Measurements from ENCODE around the gene SLC35F5. TPM values are rescaled to one million over a fixed set of nuclear protein-coding genes. Genes with fewer than 3 reads are reported as not detected.
A peak's percentile ranks its signal among the peaks of the same experiment; 100 is the strongest.

Gene SLC35F5
- polyA plus RNA-seq, 4 donors: 12.7 to 86.0 (median 19.7) TPM

DNA sequence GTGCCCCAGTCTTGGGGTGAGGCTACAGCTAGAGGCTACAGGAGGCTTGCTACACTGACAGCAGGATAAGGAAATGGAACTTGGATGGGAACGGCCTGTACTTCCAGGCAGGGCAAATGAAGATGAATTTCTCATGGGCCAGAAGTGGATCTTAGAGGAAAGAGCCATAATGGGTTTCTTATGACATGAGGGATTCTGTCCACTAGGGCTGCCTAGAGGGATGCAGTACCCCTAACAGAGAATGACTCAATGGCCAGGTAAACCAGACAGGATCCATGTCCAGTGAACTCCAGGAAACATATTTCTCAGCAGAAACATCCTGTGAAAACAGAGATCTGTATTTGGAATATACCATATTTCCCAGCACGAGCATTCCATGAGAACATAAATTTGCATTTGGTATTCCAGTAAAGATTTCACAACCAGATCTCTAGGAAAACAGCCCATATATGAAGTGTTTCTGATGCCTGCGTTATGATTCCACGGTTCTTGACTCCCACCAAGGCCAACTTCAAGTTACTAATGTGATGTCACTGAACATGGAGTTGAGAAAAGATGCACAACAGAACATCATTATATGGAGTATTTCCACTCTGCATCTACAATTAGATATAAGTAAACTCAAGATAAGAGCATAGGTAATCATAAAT is 11.5 kb upstream of the SLC35F5 start:
- FAIRE-seq (no peak), DNase-seq (no peak)
- 86 to 94% (median 89%) methylated on average over 4 of the region's 4 CpGs for WGBS, 3 donors
- Histone ChIP-seq H3K9me3 (ENCODE audit: control insufficient read depth in 2 of 2, insufficient read depth in 1 of 2, low read depth in 1 of 2, low read length in 1 of 2) (peaks cover 0 to 13% of the 10 kb centered on the region in 2 donors), H3K27me3 (ENCODE audit: control insufficient read depth in 3 of 3, insufficient read depth in 3 of 3, low read length in 3 of 3) (no peaks in the 10 kb centered on the region), H3K4me3 (ENCODE audit: low read depth in 1 of 3, low read length in 3 of 3) (no peak overlapping the region), H3K4me1 (ENCODE audit: control insufficient read depth in 3 of 3, insufficient read depth in 2 of 3, low read depth in 1 of 3, low read length in 2 of 3) (no peaks in the 10 kb centered on the region), H3K36me3 (ENCODE audit: control insufficient read depth in 3 of 3, insufficient read depth in 2 of 3, low read depth in 1 of 3, low read length in 3 of 3) (no peaks in the 10 kb centered on the region), H3K27ac (ENCODE audit: low read depth in 1 of 3, low read length in 2 of 3) (no peak overlapping the region)

DNA sequence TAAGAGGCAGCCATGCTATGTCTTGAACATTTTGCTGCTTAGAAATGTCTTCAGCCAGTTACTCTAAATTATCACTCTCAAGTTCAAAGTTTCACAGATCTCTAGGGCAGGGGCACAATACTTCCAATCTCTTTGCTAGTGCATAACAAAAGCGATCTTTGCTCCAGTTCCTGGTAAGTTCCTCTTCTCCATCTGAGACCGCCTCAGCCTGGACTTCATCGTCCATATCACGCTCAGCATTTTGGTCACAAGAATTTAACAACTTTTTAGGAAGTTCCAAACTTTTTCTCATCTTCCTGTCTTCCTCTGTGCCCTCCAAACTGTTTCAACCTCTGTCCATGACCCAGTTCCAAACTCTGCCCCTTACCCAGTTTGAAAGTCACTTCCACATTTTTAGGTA is 8.8 kb upstream of the SLC35F5 start:
- FAIRE-seq (no peak), DNase-seq (no peak)
- H3K9me3 ChIP-seq (ENCODE audit: control insufficient read depth in 2 of 2, insufficient read depth in 1 of 2, low read depth in 1 of 2, low read length in 1 of 2): peaks cover 0 to 13% of the 10 kb centered on the region in 2 donors
- H3K36me3 ChIP-seq (ENCODE audit: control insufficient read depth in 3 of 3, insufficient read depth in 2 of 3, low read depth in 1 of 3, low read length in 3 of 3): no peaks in the 10 kb centered on the region
- H3K27ac ChIP-seq (ENCODE audit: low read depth in 1 of 3, low read length in 2 of 3): no peak overlapping the region
- 87 to 97% (median 93%) methylated on average over 4 of the region's 4 CpGs for WGBS, 3 donors
- H3K4me3 ChIP-seq (ENCODE audit: low read depth in 1 of 3, low read length in 3 of 3): no peak overlapping the region
- H3K4me1 ChIP-seq (ENCODE audit: control insufficient read depth in 3 of 3, insufficient read depth in 2 of 3, low read depth in 1 of 3, low read length in 2 of 3): no peaks in the 10 kb centered on the region
- H3K27me3 ChIP-seq (ENCODE audit: control insufficient read depth in 3 of 3, insufficient read depth in 3 of 3, low read length in 3 of 3): no peaks in the 10 kb centered on the region

DNA sequence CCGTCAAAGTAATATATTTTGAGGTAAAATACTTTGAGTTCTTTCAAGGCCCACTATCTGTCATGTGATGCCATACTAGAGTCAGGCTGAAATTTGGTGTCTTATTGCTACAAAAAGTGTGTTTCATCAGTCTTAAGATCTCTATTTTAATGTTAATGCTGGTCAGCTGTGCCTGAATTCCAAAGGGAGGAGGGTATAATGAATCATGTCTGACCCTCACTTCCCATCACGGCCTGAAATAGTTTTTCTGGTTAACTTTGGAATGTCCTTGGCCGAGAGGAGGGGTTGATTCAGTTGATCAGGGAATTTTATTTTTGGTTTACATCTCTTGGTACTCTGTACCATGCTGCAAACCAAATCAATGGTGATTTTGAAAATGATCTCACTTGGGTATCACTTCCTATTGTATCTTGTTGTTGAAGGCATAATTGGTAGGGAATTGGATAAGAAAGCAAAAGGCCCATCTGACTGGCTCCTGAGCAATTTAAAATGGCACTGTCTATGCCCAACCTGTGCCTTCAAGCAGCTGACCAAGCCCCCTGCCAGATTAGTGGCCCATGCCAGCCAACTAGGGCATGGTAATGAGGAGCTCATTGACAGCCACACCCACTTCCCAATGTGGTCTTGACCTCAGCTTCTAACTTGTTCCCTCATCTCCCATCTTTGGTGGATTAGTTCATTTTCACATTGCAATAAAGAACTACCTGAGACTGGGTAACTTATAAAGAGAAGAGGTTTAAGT is 6.1 kb upstream of the SLC35F5 start:
- 82 to 94% (median 90%) methylated on average over 3 of the region's 3 CpGs for WGBS, 3 donors

DNA sequence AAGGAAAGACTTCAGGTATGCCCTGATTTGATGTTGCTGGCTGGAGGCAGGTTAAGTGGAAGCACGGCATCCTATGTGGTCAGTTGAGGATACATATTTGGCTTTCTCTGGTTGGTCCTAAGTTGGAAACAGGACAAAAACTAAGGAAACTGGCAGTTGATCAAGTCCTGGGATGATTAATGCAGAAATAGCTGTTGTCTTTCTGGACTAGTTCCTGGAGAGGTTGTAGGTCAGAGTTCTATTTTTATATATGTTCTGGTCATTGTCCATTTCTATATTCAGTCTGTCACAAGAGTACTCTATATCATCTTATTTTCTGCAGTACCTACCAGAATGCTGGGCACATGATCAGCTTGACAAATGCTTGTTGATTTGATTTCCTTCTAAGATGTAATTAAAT is 4.0 kb upstream of the SLC35F5 start:
- FAIRE-seq (no peak), DNase-seq (no peak)
- H3K4me1 ChIP-seq (ENCODE audit: control insufficient read depth in 3 of 3, insufficient read depth in 2 of 3, low read depth in 1 of 3, low read length in 2 of 3): peaks cover 0 to 4% (median 0%) of the 10 kb centered on the region in 3 donors
- 66 to 80% (median 77%) methylated on average over 1 of the region's 1 CpG for WGBS, 3 donors
- H3K36me3 ChIP-seq (ENCODE audit: control insufficient read depth in 3 of 3, insufficient read depth in 2 of 3, low read depth in 1 of 3, low read length in 3 of 3): no peaks in the 10 kb centered on the region
- H3K27me3 ChIP-seq (ENCODE audit: control insufficient read depth in 3 of 3, insufficient read depth in 3 of 3, low read length in 3 of 3): no peaks in the 10 kb centered on the region
- no peak overlapping the region for H3K27ac ChIP-seq (ENCODE audit: low read depth in 1 of 3, low read length in 2 of 3)
- no peak overlapping the region for H3K4me3 ChIP-seq (ENCODE audit: low read depth in 1 of 3, low read length in 3 of 3)
- H3K9me3 ChIP-seq (ENCODE audit: control insufficient read depth in 2 of 2, insufficient read depth in 1 of 2, low read depth in 1 of 2, low read length in 1 of 2): peaks cover 0 to 7% of the 10 kb centered on the region in 2 donors

More for the DNA sequence above, 6.1 kb upstream of the SLC35F5 start:
- Histone ChIP-seq H3K9me3 (ENCODE audit: control insufficient read depth in 2 of 2, insufficient read depth in 1 of 2, low read depth in 1 of 2, low read length in 1 of 2) (peaks cover 0 to 7% of the 10 kb centered on the region in 2 donors), H3K27ac (ENCODE audit: low read depth in 1 of 3, low read length in 2 of 3) (no peak overlapping the region), H3K36me3 (ENCODE audit: control insufficient read depth in 3 of 3, insufficient read depth in 2 of 3, low read depth in 1 of 3, low read length in 3 of 3) (no peaks in the 10 kb centered on the region), H3K27me3 (ENCODE audit: control insufficient read depth in 3 of 3, insufficient read depth in 3 of 3, low read length in 3 of 3) (no peaks in the 10 kb centered on the region), H3K4me1 (ENCODE audit: control insufficient read depth in 3 of 3, insufficient read depth in 2 of 3, low read depth in 1 of 3, low read length in 2 of 3) (peaks cover 0 to 3% (median 0%) of the 10 kb centered on the region in 3 donors), H3K4me3 (ENCODE audit: low read depth in 1 of 3, low read length in 3 of 3) (no peak overlapping the region)
- FAIRE-seq (no peak), DNase-seq (no peak)

DNA sequence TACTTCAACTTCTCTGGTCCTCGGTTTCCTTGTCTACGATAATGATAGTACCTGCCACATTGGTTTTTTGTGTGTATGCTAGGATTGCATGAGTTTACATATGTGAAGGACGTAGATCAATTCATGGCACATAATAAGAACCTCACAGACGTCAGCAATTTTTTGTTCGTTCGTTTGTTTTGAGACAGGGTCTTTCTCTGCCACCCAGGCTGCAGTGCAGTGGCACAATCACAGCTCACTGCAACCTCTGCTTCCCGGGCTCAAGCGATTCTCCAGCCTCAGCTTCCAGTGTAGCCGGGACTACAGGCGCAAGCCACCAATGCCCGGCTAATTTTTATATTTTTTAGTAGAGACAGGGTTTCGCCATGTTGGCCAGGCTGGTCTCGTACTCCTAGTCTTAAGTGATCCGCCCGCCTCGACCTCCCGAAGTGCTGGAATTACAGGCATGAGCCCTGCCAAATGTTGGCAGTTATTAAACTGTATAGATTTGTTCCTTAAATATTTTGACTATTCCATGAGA is 756 bp upstream of the SLC35F5 start:
- peaks cover 0 to 8% (median 0%) of the 10 kb centered on the region in 3 donors for H3K36me3 ChIP-seq (ENCODE audit: control insufficient read depth in 3 of 3, insufficient read depth in 2 of 3, low read depth in 1 of 3, low read length in 3 of 3)
- no peaks in the 10 kb centered on the region for H3K9me3 ChIP-seq (ENCODE audit: control insufficient read depth in 2 of 2, insufficient read depth in 1 of 2, low read depth in 1 of 2, low read length in 1 of 2)
- peak overlapping the region; percentile 91 to 100 (median 97) for H3K27ac ChIP-seq (ENCODE audit: low read depth in 1 of 3, low read length in 2 of 3)
- no peak for DNase-seq
- no peaks in the 10 kb centered on the region for H3K27me3 ChIP-seq (ENCODE audit: control insufficient read depth in 3 of 3, insufficient read depth in 3 of 3, low read length in 3 of 3)
- peaks cover 0 to 4% (median 0%) of the 10 kb centered on the region in 3 donors for H3K4me1 ChIP-seq (ENCODE audit: control insufficient read depth in 3 of 3, insufficient read depth in 2 of 3, low read depth in 1 of 3, low read length in 2 of 3)
- WGBS, 3 donors: 6 to 13% (median 8%) methylated on average over 17 of the region's 17 CpGs
- FAIRE-seq: no peak
- peak overlapping the region; percentile 9 to 99 (median 84) for H3K4me3 ChIP-seq (ENCODE audit: low read depth in 1 of 3, low read length in 3 of 3)

DNA sequence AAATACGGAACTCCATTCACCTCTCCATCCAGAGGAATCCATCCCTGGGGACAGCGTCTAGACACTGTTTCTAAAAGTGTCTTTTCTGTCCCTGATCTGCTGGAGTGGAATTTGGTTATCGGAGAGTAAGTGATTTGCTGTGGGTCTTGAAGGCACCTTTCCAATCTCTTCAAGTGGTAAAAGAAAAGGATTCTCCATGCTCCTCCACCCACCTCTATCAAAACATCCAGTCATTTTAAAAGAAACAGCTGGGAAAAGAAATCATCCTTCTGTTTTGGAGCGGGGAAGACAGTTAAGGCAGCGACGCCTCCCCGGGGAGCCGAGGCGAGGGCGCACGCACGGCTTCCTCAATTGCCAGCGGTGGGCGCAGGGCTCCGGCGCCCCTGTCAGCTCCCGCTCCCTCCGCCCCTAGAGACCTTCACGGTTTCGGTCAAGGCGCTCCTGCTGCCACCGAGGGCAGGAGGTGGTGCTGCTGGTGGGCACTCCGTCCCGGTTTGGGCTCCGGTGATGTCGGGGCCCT is 547 bp downstream of the SLC35F5 start:
- WGBS, 3 donors: 0 to 1% (median 0%) methylated on average over 25 to 26 of the region's 26 CpGs
- H3K4me1 ChIP-seq (ENCODE audit: control insufficient read depth in 3 of 3, insufficient read depth in 2 of 3, low read depth in 1 of 3, low read length in 2 of 3): peaks cover 0 to 4% (median 0%) of the 10 kb centered on the region in 3 donors
- peak overlapping the region; percentile 84 to 99 (median 89) for H3K4me3 ChIP-seq (ENCODE audit: low read depth in 1 of 3, low read length in 3 of 3)
- H3K9me3 ChIP-seq (ENCODE audit: control insufficient read depth in 2 of 2, insufficient read depth in 1 of 2, low read depth in 1 of 2, low read length in 1 of 2): no peaks in the 10 kb centered on the region
- FAIRE-seq (no peak), DNase-seq (no peak)
- H3K36me3 ChIP-seq (ENCODE audit: control insufficient read depth in 3 of 3, insufficient read depth in 2 of 3, low read depth in 1 of 3, low read length in 3 of 3): peaks cover 0 to 14% (median 0%) of the 10 kb centered on the region in 3 donors
- peak overlapping the region; percentile 91 to 100 (median 97) for H3K27ac ChIP-seq (ENCODE audit: low read depth in 1 of 3, low read length in 2 of 3)
- no peaks in the 10 kb centered on the region for H3K27me3 ChIP-seq (ENCODE audit: control insufficient read depth in 3 of 3, insufficient read depth in 3 of 3, low read length in 3 of 3)

DNA sequence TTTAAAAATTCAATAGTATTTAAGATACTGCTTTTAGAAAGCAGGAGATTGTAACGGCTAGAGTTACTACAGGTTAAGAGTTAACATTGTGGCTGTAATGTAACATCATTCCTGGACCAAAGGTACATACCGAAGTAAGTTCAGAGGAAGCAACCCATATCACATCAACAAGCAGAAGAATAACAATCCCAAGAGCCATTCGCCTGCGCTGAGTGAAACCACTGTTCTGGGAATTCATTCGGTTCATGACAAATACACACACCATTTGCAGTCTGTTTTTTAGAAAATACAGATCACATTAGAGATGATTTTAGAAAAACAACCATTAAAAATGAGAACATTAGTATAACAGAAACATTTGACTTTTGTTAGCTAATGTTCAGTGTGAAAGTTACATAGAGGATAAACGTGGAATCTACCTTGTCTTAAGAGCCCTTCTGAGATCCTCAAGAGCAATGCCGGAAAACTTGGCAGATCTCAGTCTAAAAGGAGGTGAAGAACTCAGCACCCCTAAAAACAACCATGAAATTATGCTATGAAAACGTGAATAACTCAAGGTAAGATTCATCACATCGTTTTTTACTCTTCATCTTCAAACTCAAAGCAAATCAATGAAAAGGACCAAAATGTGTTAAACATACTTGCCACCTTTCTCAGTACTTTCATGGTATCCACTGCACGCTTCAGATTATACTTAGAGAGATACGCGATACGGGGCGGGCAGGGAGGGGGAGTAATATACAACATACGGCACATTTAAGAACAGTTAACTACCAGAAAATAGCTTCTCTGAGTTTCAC is 1.2 kb downstream of the SLC35F5 start:
- H3K36me3 ChIP-seq (ENCODE audit: control insufficient read depth in 3 of 3, insufficient read depth in 2 of 3, low read depth in 1 of 3, low read length in 3 of 3): peaks cover 0 to 18% (median 0%) of the 10 kb centered on the region in 3 donors
- DNase-seq (peak; percentile 45 to 49), FAIRE-seq (no peak)
- peaks cover 0 to 4% (median 0%) of the 10 kb centered on the region in 3 donors for H3K4me1 ChIP-seq (ENCODE audit: control insufficient read depth in 3 of 3, insufficient read depth in 2 of 3, low read depth in 1 of 3, low read length in 2 of 3)
- H3K9me3 ChIP-seq (ENCODE audit: control insufficient read depth in 2 of 2, insufficient read depth in 1 of 2, low read depth in 1 of 2, low read length in 1 of 2): no peaks in the 10 kb centered on the region
- 3 to 11% (median 11%) methylated on average over 15 of the region's 15 CpGs for WGBS, 3 donors
- H3K4me3 ChIP-seq (ENCODE audit: low read depth in 1 of 3, low read length in 3 of 3): peak overlapping the region; percentile 84 to 99 (median 89)
- peak overlapping the region in 2 of 3 donors; percentile 91 to 100 for H3K27ac ChIP-seq (ENCODE audit: low read depth in 1 of 3, low read length in 2 of 3)
- no peaks in the 10 kb centered on the region for H3K27me3 ChIP-seq (ENCODE audit: control insufficient read depth in 3 of 3, insufficient read depth in 3 of 3, low read length in 3 of 3)

DNA sequence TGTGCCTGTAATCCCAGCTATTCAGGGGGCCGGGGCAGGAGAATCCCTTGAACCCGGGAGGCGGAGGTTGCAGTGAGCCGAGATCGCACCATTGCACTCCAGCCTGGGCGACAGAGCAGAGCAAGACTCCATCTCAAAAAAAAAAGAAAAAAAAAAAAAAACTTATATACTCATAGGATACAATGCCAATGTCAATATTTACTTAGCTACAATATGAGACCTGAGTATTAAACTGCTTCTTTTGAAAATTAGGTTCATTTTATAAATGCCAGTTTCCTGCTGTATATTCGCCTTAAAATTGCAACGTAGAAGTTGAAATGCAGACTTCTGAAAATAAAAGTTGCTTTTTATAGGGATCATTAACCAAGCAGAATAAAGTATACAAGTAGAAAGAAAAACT is 2.3 kb downstream of the SLC35F5 start:
- FAIRE-seq: no peak
- H3K4me1 ChIP-seq (ENCODE audit: control insufficient read depth in 3 of 3, insufficient read depth in 2 of 3, low read depth in 1 of 3, low read length in 2 of 3): peaks cover 0 to 4% (median 0%) of the 10 kb centered on the region in 3 donors
- no peak overlapping the region for H3K4me3 ChIP-seq (ENCODE audit: low read depth in 1 of 3, low read length in 3 of 3)
- H3K27me3 ChIP-seq (ENCODE audit: control insufficient read depth in 3 of 3, insufficient read depth in 3 of 3, low read length in 3 of 3): no peaks in the 10 kb centered on the region
- H3K9me3 ChIP-seq (ENCODE audit: control insufficient read depth in 2 of 2, insufficient read depth in 1 of 2, low read depth in 1 of 2, low read length in 1 of 2): no peaks in the 10 kb centered on the region
- 62 to 68% (median 66%) methylated on average over 8 of the region's 8 CpGs for WGBS, 3 donors
- no peak overlapping the region for H3K27ac ChIP-seq (ENCODE audit: low read depth in 1 of 3, low read length in 2 of 3)
- peaks cover 0 to 19% (median under 1%) of the 10 kb centered on the region in 3 donors for H3K36me3 ChIP-seq (ENCODE audit: control insufficient read depth in 3 of 3, insufficient read depth in 2 of 3, low read depth in 1 of 3, low read length in 3 of 3)
- no peak for DNase-seq
